Activated T-cell treated with anti-CD3 and anti-CD28 coated beads for 4 hours (primary cell): ENCODE measurements around the gene EGLN2.
A peak's percentile ranks its signal among the peaks of the same experiment; 100 is the strongest.
"Not testable (repeated sequence)": the region's sequence is repeated elsewhere in the genome, so short reads cannot be mapped to it uniquely, and the experiment has no call there.

Experiments used
- DNase-seq: peaks from one replicate; pipeline ENCODE4 v3.0.0-alpha.2; 2020

EGLN2 gene

DNA sequence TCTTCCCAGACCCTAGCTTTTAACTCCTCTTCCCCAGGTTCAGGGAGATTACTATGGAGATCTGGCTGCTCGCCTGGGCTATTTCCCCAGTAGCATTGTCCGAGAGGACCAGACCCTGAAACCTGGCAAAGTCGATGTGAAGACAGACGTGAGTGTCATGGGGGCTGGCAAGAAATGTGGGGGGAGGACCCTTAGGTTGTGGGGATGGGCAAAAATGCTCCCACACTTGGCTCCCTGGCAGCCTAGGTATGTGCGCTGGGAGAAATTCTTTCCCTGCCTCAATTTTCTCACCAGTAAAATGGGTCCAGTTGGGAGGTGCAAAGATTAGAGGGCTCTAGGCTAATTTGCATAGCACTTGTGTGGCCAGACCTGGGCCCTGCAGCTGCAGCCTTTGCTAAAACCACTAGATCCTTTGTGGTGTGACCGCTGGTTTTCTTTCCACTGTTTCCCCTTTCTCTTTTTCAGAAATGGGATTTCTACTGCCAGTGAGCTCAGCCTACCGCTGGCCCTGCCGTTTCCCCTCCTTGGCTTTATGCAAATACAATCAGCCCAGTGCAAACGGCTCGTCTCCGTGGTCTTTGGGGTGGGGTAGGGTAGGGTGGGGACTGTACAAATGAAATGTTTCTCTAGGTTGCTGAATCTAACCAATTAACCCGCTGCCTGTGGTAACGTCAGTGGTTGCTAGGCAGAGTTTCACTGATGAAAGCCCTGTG, 21.9 kb upstream of the EGLN2 start:
- DNase-seq = peak; percentile 88

DNA sequence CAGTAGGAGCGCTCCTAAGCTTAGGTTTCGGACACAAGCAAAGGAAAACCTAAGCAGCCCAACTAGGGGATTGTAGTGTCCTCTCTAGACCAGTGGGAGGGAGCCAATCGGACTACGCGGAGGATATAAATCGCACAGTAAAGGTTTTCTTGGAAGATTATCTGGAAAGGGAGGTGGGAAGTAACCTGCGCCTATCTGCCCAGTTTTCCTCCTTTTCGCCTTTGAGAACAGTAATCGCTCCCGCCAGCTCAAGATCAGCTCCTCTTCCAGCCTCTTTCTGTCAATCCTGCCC, 21.4 kb upstream of the EGLN2 start:
- no peak for DNase-seq

DNA sequence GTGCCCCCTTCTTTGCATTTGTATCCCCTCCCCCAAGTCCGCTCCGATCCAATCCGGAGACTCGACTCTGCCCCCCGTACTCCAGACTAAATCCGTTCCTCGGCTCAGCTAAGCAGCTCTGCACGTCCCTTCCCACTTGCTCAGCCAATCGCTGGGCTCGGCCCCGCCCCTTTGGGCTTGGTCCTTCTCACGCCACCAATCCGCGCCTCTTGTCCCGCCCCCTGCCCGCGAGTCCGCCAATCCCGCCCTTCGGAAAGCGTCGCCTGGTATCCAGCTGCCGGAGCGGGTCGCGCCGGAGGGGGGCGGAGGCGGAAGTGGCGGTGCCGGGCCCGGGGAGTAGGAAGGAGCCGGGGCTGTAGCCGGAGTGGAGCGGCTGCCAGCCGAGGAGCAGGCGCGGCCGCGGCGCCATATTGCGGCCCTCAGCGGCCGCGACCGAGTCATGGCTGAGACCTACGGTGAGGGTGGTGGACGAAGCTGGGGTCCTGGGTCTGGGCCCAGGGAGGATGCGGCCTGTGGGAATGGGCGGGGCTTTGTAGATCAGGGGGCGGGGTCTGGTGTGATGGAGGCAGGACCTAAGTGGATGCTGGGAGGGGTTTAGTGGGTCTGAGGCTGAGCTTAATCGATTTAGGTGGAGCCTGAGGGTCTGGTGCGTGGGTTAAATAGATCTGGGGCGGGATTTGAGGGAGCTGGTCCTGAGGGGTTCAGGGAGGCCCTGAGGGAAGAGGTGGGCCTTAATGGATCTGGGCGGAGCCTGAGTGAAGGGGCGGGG, 20.9 kb upstream of the EGLN2 start, which contains the start of gene RAB4B:
RAB4B (plus strand) TSS at position 311 of the 769 bp plus-strand sequence; CDS start at position 440, 129 bp downstream.
- DNase-seq = peak; percentile 99

DNA sequence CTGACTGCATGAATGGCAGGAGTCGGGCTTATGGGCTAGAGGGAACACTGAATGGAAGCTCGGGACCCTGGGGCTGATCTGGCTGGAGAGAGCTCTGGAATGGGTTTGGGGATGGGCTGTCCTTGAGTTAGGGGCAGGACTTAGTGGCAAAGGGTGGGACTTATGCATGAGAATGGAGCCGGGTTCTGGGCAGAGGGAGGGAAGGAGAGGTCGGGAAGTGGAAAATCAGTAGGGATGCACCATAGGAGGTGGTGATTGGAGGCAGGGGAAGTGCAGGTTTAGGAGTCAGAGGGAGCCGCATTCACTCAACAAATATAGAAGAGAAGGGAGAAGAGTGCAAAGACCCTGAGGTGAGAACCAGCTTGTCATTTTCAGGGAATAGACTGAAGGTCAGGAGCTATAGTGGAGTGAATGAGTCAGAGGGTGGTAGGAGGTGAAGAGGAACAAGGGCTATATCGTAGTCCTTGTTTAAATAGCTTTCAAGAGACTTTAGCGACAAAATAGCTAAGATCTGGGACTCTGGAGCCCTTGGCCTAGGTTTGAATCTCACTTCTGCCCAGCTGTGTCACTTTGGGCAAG, 20.2 kb upstream of the EGLN2 start:
- no peak for DNase-seq

DNA sequence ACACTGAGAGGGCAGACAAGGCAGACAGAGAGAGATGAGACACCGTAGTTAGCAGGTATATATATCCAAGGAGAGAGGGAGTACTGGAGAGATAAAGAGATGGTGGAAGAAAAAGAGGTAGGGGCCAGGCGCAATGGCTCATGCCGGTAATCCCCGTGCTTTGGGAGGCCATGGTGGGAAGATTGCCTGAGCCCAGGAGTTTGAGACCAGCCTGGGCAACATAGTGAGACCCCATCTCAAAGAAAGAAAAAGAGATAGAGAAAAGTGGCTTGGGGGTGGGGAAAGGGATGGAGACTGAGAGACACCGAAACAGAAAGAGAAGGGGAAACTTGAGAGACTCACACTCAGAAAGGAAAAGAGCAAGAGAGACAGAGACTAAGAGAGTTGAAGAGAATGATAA, 18.4 kb upstream of the EGLN2 start:
- no peak for DNase-seq

DNA sequence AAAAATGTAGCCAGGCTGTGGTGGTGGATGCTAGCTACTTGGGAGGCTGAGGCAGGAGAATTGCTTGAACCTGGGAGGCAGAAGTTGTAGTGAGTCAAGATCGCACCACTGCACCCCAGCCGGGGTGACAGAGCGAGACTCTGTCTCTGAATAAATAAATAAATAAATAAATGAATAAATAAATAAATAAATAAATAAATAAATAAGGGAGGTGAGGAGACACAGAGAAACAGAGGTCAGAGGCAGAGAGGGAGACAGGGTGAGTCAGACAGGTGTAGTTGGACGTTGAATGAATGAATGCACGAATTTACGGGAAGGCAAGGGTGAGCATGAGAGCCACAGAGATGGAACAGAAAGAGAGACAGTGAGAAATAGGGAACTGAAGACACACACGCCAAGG, 17.9 kb upstream of the EGLN2 start:
- no peak for DNase-seq

DNA sequence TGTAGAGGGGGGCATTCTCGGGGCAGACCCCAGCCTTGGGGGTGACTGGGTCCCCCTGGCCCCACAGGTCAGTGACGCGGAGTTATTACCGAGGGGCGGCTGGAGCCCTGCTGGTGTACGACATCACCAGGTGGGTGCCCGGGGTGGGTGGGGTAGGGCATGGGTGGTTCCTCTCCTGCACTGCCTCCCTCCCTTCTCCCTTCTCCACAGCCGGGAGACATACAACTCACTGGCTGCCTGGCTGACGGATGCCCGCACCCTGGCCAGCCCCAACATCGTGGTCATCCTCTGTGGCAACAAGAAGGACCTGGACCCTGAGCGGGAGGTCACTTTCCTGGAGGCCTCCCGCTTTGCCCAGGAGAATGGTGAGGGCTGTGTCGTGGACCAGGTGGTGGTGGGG, 15.3 kb upstream of the EGLN2 start:
- DNase-seq = no peak

DNA sequence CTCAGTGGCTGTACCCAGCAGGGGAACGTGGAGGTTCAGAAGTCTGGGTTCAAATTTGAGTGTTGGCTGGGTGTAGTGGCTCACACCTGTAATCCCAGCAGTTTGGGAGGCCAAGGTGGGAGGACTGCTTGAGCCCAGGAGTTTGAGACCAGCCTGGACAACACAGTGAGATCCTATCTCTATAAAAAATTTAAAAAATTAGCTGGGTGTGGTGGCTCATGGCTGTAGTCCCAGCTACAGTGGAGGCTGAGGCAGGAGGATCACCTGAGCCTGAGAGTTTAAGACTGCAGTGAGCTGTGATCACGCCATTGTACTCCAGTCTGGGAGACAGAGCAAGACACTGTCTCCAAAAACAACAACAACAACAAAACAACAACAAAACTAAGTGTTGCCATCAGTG, 14.8 kb upstream of the EGLN2 start:
- DNase-seq = not testable (repeated sequence)

DNA sequence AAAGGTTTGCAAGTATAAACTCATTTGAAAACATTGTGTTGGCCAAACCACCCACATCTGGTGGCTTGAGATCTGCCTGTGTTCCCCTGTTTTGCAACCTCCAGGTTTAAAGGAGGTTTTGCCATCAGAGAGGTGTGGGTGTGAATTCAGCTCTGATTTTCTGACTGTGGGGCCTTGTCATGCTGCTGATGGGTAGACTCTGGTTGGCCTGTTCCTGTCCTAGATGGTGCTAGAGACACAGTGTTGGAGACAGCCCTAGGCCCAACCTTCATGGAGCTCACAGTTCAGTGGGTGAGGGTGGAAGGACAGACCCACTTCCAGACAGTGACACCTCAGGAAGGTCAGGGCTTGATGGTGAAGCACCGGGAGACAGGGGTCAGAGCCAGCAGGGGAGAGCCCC, 13.5 kb upstream of the EGLN2 start:
- no peak for DNase-seq

DNA sequence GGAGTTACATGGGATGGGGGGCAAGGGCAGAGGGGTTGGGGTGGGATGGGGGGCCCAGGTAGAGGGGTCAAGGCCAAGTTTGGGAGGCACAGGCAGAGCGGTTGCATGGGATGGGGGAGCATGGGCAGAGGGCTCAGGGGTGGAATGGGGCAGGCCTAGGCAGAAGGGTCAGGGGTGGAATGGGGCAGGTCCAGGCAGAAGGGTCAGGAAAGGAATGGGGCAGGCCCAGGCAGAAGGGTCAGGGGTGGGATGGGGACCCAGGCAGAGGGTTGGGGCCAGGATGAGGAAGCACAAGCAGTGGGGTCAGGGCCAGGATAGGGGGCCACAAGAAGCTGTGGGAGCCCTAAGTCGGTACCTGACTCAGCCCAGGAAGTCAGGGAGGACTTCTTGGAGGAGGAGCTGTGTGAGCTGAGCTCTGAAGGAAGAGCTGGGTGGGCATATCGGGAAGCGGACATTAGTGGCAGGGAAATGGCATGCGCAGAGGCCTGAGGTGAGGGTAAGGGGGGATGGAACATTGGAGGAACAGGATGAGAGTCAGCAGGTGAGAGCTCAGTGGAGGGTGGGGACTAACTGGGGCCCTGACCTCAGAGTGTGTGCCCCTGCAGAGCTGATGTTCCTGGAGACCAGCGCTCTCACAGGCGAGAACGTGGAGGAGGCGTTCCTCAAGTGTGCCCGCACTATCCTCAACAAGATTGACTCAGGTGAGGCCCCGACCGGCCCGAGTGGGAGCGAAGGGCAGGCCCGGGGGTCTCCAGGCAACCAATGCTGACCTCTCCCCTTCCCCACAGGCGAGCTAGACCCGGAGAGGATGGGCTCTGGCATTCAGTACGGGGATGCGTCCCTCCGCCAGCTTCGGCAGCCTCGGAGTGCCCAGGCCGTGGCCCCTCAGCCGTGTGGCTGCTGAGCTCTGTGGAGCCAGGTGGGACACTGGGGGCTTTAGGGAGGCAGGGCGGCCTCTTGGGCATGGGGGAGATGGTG, 12.6 kb upstream of the EGLN2 start:
- DNase-seq = no peak

DNA sequence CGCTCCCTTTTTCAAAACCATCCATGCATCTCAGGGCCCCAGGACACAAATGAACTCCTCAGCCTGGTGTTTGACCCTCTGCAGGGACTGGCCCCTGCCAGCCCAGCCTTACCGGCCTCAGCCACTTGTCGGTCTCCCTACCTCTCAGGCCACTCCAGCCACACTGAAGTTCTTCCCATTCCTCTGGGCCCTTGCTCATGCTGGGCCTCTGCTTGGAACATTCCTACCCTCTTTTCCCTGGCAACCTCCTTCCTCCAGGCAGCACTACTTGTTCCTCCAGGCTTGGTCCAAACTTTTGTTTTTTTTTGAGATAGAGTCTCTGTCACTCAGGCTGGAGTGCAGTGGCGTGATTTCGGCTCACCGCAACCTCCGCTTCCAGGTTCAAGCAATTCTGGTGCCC, 7.6 kb upstream of the EGLN2 start:
- no peak for DNase-seq

DNA sequence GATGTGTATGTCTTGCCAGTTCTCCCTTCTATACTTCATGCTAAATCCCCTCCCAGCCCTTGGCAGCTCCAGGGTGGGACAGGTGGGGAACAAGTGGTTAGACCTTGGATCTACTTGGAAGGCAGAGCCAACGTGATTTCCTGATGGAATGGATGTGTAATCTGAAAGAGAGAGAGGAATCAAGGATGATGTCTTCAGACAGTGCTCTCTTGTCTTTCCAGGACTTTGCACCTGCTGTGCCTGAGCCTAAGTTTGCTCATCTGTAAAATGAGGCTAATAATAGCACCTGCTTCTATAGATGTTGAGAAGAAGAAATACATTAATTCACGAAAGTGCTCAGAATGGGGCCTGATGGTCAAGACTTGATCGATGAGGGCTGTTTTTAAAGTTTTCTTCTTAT, 7.0 kb upstream of the EGLN2 start:
- no peak for DNase-seq

DNA sequence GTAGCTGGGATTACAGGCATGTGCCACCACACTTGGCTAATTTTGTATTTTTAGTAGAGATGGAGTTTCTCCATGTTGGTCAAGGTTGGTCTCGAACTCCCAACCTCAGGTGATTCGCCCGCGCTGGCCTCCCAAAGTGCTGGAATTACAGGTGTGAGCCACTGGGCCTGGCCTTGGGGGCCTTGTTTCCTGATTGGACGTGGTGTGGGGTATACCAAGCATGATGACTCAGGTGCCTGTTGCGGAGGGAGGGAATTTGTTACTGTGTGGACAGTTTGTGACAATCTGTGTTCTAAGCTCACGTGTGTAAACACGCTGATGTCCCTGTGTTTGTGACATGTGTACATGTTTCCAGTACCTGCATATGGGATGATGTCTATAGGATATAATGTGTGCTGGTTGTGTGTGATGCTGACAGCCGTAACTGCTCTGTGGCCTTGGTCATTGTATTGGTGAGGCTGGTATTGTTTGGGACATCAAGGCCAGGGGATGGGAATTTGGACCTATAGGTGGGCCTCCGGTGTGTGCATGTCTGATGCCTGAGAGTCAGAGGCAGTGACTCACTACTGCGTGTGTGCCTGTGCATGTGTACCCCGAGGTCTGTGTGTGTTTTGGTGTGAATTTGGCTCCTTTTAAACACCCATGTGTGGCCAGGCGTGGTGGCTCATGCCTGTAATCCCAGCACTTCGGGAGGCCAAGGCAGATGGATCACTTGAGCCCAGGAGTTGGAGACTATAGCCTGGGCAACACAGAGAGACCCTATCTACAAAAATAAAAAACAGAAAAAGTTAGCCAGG, 1.6 kb upstream of the EGLN2 start:
- no peak for DNase-seq

DNA sequence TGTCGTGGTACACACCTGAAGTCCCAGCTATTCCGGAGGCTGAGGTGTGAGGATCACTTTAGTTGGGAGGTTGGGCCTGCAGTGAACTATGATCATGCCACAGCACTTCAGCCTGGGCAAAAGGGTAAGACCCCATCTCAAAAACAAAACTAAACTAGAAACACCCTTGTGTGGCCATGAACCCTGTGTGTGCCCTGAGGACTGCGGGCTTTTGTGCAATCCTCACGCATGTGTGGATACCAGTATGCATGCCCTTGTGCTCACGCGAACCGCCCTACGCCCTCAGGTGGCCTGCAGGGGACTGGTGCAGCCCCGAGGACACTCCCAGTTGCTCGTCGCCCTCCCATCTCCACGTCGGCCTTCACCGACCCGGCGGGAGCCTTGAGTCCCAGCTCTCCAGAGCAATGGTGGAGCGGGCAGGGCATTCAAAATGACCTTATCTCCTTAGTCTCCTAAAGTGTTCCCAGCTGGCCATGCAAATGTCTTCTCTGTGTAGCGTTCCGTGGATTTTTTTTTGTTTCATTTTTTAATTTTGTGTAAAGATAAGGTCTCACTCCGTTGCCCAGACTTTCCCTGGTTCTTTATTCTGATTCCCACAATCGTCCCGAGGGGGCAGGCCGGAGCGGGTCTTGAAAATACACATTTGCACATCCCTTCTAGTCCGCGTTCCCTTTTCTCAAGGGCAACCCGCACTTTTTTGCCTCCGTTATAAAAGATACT, 868 bp upstream of the EGLN2 start:
- no peak for DNase-seq

DNA sequence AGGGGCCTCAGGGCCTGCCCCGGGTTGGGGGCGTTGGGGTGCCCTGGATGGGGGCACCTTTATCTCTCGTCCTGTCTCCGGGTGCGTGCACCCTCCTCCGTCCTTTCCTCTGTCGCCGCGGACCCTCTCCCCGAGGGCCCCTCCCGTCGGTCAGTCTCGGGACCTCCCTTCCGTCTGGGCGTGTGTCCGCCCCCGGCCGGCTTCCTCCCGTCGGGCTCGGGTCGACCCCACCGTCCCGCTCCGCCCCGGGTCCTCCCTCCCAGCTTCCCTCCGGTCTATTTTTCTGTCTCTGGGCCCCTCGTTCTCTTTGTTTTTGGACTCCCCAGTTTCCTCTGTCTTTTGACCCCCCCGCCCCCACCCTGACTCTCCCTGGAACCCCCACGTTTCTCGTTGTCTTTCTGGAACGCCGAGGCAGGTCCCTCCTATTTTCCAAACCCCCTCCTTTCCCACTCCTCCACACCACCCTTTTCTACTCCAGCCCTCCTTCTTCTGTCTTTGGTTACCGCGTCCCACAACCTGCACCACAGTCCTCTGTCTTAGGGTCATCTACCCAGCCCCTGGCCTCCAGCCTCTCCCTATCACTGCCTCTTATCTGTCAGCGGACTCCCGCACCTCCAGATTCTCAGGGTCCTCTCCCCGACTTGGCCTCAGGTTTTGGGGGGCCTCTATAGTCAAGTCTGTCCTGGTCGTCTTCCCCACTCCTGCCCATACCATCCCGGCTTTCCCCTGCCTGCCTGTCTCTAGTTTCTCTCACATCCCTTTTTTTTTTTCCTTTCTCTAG, 757 bp downstream of the EGLN2 start:
- DNase-seq = no peak

DNA sequence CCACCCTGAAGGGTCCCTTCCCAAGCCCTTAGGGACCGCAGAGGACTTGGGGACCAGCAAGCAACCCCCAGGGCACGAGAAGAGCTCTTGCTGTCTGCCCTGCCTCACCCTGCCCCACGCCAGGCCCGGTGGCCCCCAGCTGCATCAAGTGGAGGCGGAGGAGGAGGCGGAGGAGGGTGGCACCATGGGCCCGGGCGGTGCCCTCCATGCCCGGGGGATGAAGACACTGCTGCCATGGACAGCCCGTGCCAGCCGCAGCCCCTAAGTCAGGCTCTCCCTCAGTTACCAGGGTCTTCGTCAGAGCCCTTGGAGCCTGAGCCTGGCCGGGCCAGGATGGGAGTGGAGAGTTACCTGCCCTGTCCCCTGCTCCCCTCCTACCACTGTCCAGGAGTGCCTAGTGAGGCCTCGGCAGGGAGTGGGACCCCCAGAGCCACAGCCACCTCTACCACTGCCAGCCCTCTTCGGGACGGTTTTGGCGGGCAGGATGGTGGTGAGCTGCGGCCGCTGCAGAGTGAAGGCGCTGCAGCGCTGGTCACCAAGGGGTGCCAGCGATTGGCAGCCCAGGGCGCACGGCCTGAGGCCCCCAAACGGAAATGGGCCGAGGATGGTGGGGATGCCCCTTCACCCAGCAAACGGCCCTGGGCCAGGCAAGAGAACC, 1.5 kb downstream of the EGLN2 start:
- no peak for DNase-seq

DNA sequence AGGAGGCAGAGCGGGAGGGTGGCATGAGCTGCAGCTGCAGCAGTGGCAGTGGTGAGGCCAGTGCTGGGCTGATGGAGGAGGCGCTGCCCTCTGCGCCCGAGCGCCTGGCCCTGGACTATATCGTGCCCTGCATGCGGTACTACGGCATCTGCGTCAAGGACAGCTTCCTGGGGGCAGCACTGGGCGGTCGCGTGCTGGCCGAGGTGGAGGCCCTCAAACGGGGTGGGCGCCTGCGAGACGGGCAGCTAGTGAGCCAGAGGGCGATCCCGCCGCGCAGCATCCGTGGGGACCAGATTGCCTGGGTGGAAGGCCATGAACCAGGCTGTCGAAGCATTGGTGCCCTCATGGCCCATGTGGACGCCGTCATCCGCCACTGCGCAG, 2.0 kb downstream of the EGLN2 start:
- no peak for DNase-seq

DNA sequence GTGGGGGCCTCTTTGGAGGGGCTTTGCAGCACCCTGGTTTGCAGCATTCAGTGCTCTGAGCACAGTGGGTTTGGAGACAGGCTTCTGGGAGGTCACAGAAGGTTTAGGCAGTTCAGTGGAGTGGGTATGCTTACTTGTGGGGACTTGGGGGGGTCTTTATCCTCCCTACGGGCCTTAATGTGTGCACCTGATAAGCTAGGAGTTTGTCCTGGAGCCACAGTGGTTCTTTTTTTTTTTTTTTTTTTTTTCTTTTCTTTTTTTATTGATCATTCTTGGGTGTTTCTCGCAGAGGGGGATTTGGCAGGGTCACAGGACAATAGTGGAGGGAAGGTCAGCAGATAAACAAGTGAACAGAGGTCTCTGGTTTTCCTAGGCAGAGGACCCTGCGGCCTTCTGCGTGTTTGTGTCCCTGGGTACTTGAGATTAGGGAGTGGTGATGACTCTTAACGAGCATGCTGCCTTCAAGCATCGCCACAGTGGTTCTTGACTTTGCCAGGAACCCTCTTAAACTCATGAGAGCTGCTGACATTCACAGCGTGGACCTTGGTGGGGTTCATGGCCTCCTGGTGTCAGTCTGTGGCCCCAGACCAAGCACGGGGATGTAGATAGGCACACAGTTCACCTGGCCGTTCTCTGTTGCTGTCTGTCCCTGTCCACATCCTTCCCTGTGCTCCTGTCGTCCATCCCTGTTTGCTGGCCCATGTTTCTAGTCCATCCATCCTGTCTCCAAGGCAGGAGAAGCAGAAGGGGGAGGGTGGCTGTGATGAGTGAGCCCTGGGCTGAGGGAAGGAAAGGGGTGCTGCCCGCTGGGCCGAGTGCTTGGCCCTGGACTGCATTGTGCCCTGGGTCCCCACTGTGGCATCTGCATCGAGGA, 2.7 kb downstream of the EGLN2 start:
- DNase-seq = no peak
